ENCODE measurements around the gene PSMB2.

DNA sequence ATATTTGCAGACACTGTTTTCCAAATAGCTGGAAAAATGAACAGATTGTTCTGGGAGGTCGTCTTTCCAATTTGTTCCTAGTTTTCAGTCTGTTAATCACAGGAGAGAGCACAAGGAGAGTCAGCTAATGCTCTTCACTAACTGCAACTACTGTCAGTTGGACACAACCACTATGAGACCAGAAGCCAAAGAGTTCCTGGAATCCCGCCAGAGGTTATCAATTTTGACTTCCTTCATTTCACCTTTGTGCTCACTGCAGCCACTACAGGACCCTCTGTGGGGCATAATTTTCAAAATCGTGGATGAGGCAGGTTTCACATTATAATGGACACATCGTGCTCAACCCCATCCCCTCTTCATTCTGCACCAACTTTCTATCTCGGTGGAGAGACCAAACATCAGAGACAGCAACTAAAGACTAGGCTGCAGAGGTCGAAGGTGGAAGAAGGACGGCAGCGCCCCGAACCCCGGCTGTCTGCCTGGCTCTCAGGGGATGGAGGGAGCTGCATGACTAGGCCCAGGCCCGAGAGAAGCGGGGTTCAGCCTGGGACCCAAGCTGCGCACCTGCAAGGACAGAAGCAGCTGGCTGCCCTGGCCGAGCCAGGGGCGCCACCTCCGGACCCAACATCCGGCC lies 84.7 kb downstream of the PSMB2 start:
- TF ChIP-seq FOXK2 (IDR thresholded peaks at IDR 0.05) (no peak), SP1 (IDR thresholded peaks at IDR 0.05) (no peak), ARNT (IDR thresholded peaks at IDR 0.05) (no peak), SUZ12 (IDR thresholded peaks at IDR 0.05) (no peak), CTBP1 (IDR thresholded peaks at IDR 0.05; ENCODE audit: borderline replicate concordance) (no peak), TARDBP (IDR thresholded peaks at IDR 0.05) (no peak), FOXM1 (IDR thresholded peaks at IDR 0.05; ENCODE audit: borderline replicate concordance) (no peak), L3MBTL2 (conservative IDR thresholded peaks at IDR 0.05) (no peak), LEF1 (IDR thresholded peaks at IDR 0.05; ENCODE audit: borderline replicate concordance) (no peak), BHLHE40 (IDR thresholded peaks at IDR 0.05; ENCODE audit: borderline replicate concordance) (no peak), FOXA1 (IDR thresholded peaks at IDR 0.05) (no peak)
- TF ChIP-seq, protein P1, sequence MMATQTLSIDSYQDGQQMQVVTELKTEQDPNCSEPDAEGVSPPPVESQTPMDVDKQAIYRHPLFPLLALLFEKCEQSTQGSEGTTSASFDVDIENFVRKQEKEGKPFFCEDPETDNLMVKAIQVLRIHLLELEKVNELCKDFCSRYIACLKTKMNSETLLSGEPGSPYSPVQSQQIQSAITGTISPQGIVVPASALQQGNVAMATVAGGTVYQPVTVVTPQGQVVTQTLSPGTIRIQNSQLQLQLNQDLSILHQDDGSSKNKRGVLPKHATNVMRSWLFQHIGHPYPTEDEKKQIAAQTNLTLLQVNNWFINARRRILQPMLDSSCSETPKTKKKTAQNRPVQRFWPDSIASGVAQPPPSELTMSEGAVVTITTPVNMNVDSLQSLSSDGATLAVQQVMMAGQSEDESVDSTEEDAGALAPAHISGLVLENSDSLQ (IDR thresholded peaks at IDR 0.05) = no peak

All from HEK293T (cell line).